NOMO-1 (cell line): ENCODE measurements around the gene MALL.
"Not testable (repeated sequence)": the region's sequence is repeated elsewhere in the genome, so short reads cannot be mapped to it uniquely, and the experiment has no call there.

Experiments
- DNase-seq, 2 experiments: peaks; one replicate each; lab custom pipeline; 2025; ENCODE audit not compliant: unreplicated experiment in 2 of 2; lab: John Stamatoyannopoulos, UW

Gene MALL

DNA sequence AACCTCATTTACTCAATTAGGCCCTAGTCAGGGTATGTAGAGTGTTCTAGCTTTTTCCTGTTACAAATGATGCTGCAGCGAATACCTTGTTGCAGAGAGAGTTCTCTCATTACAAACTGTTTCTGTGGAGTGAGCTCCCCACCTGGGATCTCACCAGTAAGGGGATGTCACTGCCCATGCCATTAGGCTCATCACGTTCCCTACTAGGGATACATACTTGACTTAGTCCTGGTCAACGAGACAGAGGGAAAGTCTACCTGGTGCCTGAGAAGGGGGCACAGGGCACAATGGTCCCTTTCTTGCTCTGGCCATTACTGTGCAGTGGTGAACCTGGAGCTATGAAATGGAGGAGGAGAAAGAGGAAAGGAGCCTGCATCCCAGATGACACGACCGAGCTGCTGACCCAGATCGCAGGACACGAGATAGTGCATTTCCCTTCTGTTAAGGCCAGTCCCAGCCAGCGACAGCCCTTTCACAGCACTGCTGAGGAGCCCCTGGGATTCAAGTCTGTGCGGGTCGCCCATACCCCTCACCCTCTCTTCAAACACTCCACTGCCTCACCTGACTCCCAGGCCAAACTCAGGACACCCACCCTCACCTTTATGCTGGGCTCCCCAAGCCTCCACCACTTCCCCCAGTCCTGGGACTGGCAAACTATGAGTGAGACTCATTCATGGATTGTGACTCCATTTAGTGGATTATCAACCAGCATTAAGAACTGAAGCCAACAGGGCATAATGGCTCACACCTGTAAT, 16.0 kb downstream of the MALL start:
- no peak for DNase-seq

DNA sequence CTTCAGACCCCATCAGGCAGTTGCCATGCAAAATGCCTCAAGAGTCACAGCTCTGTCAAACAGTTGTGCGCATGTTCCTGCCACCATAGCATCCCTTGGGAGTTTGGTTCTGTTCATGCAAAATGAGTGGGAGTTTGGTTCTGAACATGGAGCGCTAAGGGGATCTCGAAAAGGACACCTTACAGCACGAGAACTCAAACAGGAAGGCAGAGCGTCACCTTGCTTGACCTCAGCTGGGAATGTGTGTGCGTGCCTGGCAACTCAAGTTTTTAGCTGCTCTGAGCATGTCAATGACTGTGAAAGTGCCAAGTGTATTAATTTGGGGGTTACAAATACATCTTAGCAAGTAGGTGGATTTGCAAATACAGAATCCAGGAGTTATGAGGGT, 16.6 kb downstream of the MALL start:
- no peak for DNase-seq

DNA sequence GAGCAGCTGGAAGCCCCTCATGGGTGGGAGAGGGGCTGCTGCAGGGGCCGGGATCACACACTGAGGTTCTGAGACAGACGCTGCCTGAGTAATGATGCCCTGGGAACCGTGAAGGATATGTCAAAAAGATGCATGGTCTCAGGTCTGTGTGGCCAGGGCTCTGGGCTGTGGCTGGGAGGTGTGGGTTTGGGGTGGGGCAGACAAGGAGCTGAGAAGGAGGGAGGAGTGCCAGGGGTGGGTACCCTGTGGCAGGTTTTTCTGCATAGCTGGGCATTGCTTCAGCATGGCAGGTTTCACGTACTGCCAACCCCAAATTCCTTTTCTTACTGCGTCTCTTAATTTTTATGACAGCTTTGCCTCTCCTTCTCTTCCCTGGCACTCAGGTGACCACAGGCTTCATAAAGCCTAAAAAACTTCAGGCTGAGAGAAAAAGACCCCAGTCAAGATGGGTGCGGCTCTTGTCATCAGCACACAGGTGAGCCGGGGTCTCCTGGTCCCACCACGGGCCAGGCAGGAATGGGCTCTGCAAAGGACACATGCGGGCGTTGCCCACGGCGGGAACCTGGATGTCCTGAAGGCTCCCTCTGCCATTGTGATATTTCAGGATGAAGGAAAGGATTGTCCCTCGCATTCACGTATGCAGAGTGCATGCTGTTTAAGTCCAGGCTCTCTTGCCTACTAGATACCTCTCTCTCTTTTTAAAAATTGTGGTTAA, 18.0 kb downstream of the MALL start:
- DNase-seq = no peak

DNA sequence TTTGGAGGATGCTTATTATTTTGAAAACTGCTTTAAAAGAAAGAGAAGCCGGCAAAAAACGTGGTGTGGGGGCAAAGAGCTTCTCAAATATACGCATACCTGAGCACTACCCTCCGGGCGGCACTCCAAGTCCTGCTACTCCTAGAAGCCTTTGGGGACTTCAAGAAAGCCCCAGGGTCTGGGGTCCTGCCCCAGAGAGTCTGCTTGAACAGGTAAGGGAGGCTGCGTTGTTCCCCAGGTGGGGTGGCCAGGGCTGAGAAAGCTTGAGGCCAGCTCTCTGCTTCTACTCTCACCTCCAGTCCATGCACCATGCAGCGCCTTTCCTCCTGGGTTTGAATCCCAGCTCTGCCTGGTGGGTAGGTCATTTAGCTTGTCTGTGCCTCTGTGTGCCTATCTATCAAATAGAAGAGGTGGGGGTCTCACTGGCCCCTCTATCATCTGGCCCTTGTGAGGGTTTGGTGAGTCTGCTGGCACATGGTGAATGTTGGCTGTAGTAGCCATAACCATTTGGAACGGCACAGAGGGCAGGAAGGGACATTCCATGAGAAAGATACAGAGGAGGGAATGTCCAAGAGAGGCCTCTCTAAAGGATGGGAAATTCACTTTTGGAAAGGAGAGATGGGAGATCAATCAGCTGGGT, 19.5 kb downstream of the MALL start:
- DNase-seq = no peak

DNA sequence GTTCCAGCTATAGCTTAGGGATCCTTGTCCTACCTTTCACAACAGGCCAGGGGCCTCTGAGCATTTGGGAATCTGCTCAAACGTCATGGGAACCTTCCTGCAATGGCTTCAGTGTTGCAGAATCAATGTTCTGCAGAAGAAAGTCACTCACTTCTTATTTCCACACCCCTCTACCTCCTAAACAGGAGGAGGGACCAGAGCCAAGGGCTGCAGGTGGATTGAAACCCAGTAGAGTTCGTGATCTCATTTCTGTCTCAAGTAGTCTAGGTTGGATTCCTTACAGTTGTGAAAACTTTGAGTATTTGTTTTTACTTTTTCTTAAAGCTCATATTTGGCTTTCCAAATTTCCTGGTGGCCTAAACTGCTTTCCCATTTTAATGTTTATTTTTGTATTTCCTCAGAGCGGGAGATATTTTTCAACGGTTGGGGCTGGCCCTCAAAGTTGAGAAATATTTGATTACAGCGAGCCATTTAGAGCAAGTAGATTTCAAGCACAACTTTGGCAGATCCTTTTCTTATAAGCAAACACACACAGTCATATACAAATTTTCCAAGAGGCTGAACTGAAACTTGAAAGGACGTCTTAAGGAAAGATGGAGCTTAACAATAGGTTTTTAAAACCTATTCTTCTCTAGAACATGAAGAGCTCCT, 20.6 kb downstream of the MALL start:
- DNase-seq = peak in 1 of 2 experiments; percentile 8

DNA sequence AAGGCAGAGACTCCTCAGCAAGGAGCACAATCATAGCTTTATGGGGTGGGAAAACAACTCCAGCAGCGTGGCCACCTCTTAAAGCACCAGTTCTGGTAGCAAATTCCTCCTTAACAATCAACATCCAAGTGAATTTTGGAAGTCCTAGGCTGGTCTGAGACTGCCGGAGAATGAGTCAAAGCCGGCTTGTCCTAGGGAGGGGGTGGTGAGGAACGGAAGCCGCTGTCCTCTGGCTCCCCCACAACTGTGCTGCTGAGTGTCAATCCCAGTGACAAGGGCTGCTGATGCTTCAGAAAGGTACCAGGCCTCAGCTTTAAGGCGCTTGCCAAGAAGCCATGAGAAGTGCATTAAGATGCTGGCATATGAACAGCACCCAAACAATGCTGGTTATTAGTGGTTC, 21.7 kb downstream of the MALL start:
- DNase-seq = not testable (repeated sequence)

DNA sequence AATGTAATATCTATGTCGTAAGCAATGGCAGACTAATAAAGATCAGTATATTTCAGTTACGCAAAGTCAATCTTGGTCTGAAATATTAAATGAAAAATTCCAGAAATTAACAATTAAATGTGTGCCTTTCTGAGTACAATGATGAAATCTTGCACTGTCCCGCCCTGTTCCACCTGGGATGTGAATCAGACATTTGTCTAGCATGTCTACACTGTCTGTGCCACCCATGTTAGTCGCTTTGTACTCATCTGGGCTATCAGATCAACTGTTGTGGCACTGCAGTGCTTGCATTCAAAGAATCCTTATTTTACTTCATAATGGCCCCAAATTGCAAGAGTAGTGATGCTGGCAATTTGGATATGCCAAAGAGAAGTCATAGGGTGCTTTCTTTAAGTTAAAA, 25.5 kb downstream of the MALL start:
- DNase-seq = not testable (repeated sequence)

DNA sequence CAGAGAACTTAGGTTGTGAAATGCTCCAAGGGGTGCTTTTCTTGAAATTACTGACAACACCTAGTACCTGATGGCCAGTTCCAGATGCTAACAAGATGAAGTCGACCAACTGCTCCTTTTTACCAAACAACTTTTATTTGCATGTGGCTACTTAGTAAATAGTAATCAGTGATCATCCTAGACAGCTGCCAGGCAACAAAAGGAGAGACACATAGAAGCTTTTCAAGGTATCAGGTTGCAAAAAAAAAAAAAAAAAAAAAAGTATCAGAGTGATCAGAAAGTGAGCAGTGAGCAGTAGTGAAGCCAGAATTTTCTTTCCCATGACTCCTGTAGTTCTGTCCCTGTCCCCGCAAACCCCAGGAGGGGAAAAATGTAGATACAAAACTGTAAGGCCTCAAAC, 31.9 kb downstream of the MALL start:
- not testable (repeated sequence) for DNase-seq

DNA sequence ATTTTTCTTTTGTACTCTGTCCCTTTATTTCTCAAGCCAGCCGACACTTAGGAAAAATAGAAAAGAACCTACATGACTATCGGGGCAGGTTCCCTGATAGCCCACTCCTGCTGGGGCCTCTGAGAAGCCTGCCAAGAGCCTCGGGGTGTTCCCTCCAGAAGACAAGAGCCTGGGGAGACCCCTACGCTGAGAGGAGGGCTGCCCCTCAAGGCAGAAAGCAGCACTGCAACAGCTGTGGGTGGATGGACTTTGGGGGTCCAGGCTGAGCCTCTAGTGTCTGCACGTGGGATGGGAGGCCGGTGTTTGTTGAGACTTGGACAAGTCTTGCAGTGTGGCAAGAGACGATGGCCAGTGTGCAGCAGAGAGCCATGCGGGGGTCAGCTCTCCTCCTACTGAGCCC, 32.5 kb downstream of the MALL start:
- DNase-seq = not testable (repeated sequence)

DNA sequence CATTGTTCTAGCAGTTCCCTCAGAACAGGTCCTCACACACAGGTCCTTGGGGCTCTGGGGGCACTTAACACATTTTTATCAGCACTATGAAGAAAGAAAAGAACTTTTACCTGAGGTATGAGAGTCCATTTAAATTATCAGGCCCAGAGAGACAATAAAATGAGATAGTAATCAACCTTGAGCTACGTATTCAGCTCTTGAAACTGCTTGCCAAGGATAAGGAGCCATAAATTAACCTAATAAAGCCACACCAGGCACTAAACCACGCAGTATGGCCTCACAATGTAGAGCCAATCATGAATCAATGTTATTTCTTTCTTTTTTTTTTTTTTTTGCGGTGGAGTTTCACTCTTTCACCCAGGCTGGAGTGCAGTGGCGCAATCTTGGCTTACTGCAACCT, 37.5 kb downstream of the MALL start:
- DNase-seq = not testable (repeated sequence)

DNA sequence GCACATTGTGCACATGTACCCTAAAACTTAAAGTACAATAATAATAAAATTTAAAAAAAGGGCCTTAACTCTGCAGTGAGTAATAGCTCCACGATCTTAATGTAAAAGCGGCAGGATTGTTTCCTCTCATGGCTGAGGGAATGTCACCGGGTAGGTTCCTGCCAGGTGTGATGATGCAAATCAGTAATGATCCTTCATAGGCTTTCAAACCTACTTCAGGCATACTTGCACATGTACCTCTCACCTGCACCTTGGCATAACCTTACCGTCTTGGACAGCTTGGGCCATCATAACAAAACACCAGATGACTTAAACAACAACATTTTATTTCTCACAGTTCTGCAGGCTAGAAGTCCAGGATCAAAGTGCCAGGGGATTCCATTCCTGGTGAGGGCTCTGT, 39.7 kb downstream of the MALL start:
- DNase-seq = not testable (repeated sequence)

DNA sequence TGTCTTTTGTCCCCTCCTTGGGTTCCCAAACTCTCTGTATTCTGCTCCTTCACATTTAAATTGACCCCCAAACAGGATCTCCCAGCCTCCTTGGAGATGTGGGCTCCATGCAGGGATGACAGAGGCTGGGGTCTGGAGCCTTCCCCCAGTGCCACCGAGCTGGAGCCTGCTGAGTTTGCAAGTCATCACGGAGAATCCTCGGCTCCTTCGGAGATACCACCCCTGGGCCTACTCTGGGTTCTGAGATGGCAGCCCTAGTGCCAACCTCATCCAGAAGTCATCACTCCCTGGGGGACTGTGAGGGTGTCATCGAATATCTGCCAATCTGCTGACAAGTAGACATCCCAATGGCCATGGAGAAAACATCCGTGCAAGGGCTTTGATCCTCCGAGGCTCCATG, 45.8 kb downstream of the MALL start:
- not testable (repeated sequence) for DNase-seq

DNA sequence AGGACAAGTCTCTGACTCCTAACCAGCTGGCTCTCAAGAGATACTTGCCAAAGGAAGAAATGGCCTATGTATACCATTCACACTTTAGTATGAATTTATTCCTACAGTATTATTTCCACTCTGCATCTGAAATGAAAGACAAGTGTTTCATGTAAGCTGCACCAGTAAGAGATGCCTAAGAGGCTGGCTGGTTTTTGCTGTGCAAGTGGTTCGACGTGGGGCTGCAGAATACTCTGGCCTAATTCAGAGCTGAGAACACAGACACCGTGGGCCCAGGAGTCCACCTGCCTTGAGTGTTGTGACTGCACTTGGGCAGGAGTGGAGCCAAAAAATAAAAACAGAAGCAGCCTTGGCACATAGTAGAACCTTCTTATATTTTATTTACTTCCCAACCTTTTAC, 47.5 kb downstream of the MALL start:
- not testable (repeated sequence) for DNase-seq

DNA sequence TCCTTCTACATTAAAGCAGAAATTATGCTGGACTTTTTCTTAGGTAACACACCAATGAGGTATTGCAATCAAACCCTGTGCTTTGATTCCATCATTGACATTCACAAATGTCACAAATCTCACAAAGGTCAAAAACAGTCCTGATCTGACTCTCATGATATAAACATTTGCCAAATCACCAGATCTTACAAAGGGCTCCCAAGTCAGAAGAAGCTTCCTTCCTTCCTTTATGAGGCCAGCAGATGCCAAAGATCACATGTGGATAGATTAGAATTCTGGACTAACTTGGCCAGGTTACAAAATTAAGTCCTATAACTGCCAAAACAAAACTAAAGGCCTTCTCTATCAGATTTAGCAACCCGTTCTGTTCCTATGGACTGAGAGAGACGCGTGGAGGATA, 53.3 kb downstream of the MALL start:
- DNase-seq = not testable (repeated sequence)

DNA sequence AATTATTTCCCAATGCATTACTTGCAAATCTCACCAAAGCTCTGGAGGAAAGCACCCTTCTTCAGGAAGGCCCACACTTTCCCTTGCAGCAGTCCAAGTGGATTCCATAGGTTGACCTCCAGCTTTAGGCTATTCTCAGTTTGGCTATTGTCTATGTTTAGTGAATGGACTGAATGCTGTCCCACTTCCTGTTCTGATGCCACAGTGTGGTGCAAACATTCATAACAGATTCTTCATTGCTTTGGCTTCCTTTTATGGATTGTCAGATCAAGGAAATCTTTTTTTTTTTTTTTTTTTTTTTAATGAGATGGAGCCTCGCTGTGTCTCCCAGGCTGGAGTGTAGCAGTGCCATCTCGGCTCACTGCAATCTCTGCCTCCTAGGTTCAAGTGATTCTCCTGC, 55.1 kb downstream of the MALL start:
- DNase-seq = not testable (repeated sequence)

DNA sequence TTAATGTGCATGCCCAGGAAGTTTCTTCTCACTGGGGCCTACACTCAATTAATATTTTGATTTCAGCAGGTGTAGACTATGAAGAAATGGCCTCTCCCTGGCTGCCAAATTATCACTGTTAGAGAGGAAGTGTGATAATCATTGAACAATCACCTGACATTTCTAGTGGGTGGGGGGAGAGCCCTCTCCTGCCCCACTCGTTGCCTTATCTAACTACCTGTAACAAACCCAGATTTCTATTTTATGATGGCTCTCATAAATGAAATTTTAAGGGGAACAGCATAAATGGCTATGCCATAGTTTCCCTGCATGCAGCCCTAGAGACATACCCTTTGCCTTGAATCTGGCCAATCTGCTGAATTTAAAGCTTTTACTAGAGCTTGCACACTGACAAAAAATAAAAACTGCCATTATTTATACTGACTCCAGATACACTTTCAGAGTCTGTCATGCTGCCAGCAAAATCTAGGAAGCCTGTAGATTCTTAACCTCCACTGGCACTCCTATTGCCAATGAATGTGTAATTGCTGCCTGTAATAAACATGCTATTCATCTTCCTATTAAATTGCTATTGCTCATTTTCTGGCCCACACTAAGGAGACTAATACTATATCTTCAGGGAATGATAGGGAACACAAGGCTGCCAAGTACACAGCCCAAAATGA, 55.8 kb downstream of the MALL start:
- not testable (repeated sequence) for DNase-seq

DNA sequence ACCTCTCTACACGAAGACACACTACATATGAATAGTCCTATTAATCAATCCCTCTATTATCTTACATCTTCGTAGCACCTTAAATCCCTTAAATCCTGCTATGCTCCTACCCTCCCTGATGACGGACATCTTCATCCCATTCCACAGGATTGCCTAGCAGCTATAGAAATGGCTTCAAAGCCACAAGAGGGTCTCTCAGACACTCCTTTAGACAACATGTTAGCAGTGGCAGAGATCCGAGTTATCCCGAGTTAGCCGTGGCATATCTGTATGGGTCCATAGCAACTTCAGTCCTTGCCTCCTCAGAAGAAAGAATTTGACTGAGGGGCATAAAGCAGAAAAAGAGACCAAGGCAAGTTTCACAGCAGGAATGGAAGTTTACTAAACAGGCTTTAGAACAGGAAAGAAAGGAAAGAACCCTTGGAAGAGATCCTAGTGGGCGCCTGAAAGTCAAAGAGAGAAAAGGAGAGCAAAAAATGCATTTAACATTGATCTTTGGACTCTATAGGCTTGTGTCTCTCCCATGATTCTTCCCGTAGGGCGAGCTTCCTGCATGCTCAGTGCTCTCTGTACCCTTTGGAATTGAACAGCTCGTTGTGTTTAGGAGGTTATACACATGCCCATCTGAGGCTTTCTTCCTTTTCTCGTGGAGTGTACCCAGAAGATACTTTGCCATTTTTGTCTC, 56.5 kb downstream of the MALL start:
- not testable (repeated sequence) for DNase-seq

DNA sequence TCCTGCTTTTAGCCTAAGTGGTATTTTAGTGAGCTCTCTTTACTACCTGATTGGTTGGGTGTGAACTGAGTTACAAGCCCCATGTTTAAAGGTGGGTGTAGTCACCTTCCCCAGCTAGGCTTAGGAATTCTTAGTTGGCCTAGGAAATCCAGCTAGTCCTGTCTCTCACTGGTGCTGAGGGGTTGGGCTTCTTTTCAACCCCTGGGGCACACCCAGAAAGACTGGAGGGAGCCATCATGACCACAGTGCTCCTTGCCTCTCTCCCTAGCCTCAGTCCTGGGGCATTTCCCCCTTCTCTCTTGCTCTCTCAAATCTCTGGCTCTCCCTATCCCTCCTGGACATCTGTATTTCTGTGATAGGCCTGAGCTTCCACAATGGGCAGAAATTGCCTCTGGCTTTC, 57.6 kb downstream of the MALL start:
- not testable (repeated sequence) for DNase-seq

DNA sequence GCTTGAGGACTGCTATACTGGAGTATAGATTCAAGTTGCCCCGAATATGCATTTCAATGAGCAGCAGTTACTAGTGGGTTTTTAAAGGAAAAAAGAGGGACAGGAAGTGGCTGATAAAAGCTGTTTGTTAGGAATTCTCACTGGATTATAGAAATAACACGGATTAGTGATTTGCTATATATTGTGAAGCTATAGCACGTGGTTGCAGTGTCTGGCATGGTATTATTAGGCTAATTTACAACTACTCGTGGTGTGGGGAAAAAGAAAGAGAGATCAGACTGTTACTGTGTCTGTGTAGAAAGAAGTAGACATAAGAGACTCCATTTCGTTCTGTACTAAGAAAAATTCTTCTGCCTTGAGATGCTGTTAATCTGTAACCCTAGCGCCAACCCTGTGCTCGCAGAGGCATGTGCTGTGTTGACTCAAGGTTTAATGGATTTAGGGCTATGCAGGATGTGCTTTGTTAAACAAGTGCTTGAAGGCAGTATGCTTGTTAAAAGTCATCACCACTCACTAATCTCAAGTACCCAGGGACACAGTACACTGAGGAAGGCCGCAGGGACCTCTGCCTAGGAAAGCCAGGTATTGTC, 59.7 kb downstream of the MALL start:
- DNase-seq = not testable (repeated sequence)
